HCT116 (cell line): ENCODE data around the gene LY86. TPM values are rescaled to one million over a fixed set of nuclear protein-coding genes. Genes with fewer than 3 reads are reported as not detected.

Source experiments
- ATAC-seq: fragments of 200-7000 bp; cut with Tn5 transposase; 2 replicates; pipeline ENCODE4 v1.9.1; 2020; ENCODE audit warnings: mild to moderate bottlenecking, moderate library complexity
- BruUV-seq: library from RNA; stranded (reverse); fragments of 400-500 nt; replicated peaks from 2 replicates; lab custom pipeline; 2021; lab: Mats Ljungman, UMichigan
- CTCF ChIA-PET: fragments of 300-600 bp; sonication (Branson Sonifier 250); formaldehyde crosslinking; loops from one replicate; lab custom pipeline; 2021; ENCODE audit warnings: antibody characterized with exemption; lab: Charles Lee
- POLR2A ChIA-PET: fragments of 300-600, 350-600 bp; sonication (Branson Sonifier 250); formaldehyde crosslinking; loops from one replicate; lab custom pipeline; 2021; ENCODE audit warnings: antibody characterized with exemption; lab: Charles Lee
- RAD21 ChIA-PET, 2 experiments: fragments of 300-600 bp; sonication (Branson Sonifier 250); formaldehyde crosslinking; loops; one replicate each; lab custom pipeline; 2023; ENCODE audit warnings: low total read pairs in 2 of 2; ENCODE audit not compliant: uncharacterized antibody in 2 of 2, unreplicated experiment in 2 of 2, low non-redundant PET in 1 of 2; lab: Charles Lee
- DNase-seq: peaks from one replicate; pipeline ENCODE4 v3.0.0-alpha.2; 2010; ENCODE audit warnings: low read depth, low spot score
- H2AFZ ChIP-seq: fragments of 200-600 bp; shearing (Covaris generic), sonication (generic); 2 replicates; pipeline ENCODE4 v1.6.1; 2017; ENCODE audit warnings: low read depth, mixed run types, mixed read lengths, antibody characterized with exemption, low read length; ENCODE audit not compliant: poor library complexity, severe bottlenecking
- H3K27ac ChIP-seq: 2 replicates; pipeline ENCODE4 v1.5.1; 2012; ENCODE audit warnings: low read depth, low read length
- H3K27me3 ChIP-seq: fragments of 200-600 bp; sonication (generic); 2 replicates; pipeline ENCODE4 v1.6.1; 2016; ENCODE audit warnings: mixed run types, low read length, mixed read lengths; ENCODE audit not compliant: insufficient read depth
- H3K36me3 ChIP-seq, 2 experiments: fragments of 200-500 bp in 1 of 2; fragments of 200-600 bp in 1 of 2; sonication (Bioruptor generic) in 1 of 2; sonication (generic) in 1 of 2; 2 replicates each; pipeline versions ENCODE4 v1.5.1 to v1.6.1; 2014 to 2016; ENCODE audit warnings: low read length in 2 of 2, inconsistent platforms in 1 of 2, mixed read lengths in 1 of 2, mixed run types in 1 of 2; ENCODE audit not compliant: insufficient read depth in 2 of 2, control insufficient read depth in 1 of 2
- H3K4me1 ChIP-seq, 2 experiments: fragments of 200-600 bp in 1 of 2; sonication (generic) in 1 of 2; 2 replicates each; pipeline versions ENCODE4 v1.5.1 to v1.6.1; 2012 to 2017; ENCODE audit warnings: low read length in 2 of 2, inconsistent platforms in 1 of 2, mild to moderate bottlenecking in 1 of 2, mixed read lengths in 1 of 2, mixed run types in 1 of 2, moderate library complexity in 1 of 2; ENCODE audit not compliant: insufficient read depth in 2 of 2, control insufficient read depth in 1 of 2
- H3K4me2 ChIP-seq: fragments of 200-600 bp; sonication (generic); 2 replicates; pipeline ENCODE4 v1.6.1; 2017; ENCODE audit warnings: mixed run types, low read length, mixed read lengths
- H3K4me3 ChIP-seq, 2 experiments: fragments of 200-600 bp in 1 of 2; sonication (generic) in 1 of 2; replicated peaks in 1 of 2; 2 replicates each; pipeline ENCODE4 v1.5.1; 2011 to 2016; ENCODE audit warnings: low read length in 2 of 2, control low read depth in 1 of 2, low read depth in 1 of 2, mild to moderate bottlenecking in 1 of 2, mixed read lengths in 1 of 2, mixed run types in 1 of 2
- H3K79me2 ChIP-seq: fragments of 200-600 bp; sonication (generic); 2 replicates; pipeline ENCODE4 v1.6.1; 2017; ENCODE audit warnings: mild to moderate bottlenecking, mixed run types, low read length, moderate library complexity, mixed read lengths; ENCODE audit not compliant: insufficient read depth
- H3K9ac ChIP-seq: fragments of 200-600 bp; sonication (generic); 2 replicates; pipeline ENCODE4 v1.6.1; 2016; ENCODE audit warnings: low read length, mixed read lengths
- H3K9me2 ChIP-seq: fragments of 200-600 bp; sonication (generic), shearing (Covaris generic); 2 replicates; pipeline ENCODE4 v1.6.1; 2017; ENCODE audit warnings: mixed run types, mild to moderate bottlenecking, moderate library complexity; ENCODE audit not compliant: insufficient read depth
- H3K9me3 ChIP-seq, 2 experiments: fragments of 200-500 bp in 1 of 2; fragments of 200-600 bp in 1 of 2; sonication (Bioruptor generic) in 1 of 2; sonication (generic) in 1 of 2; 2 replicates each; pipeline ENCODE4 v1.6.1; 2014 to 2017; ENCODE audit warnings: low read length in 2 of 2, mixed read lengths in 2 of 2, inconsistent platforms in 1 of 2, low read depth in 1 of 2, mild to moderate bottlenecking in 1 of 2, mixed run types in 1 of 2, moderate library complexity in 1 of 2; ENCODE audit not compliant: control insufficient read depth in 1 of 2, insufficient read depth in 1 of 2
- H4K20me1 ChIP-seq: fragments of 200-600 bp; sonication (generic), shearing (Covaris generic); 2 replicates; pipeline ENCODE4 v1.6.1; 2017; ENCODE audit warnings: mixed run types, mild to moderate bottlenecking, moderate library complexity; ENCODE audit not compliant: insufficient read depth
- CTCF ChIP-seq, 3 experiments: fragments of 200-600 bp in 1 of 3; sonication (generic) in 1 of 3; IDR thresholded peaks in 2 of 3; conservative IDR thresholded peaks in 1 of 3; 2 replicates each; pipeline ENCODE4 v1.5.1; 2012 to 2017; ENCODE audit warnings: low read depth in 2 of 3, low read length in 2 of 3, antibody characterized with exemption in 1 of 3, borderline replicate concordance in 1 of 3, control low read depth in 1 of 3, mild to moderate bottlenecking in 1 of 3, mixed read lengths in 1 of 3, mixed run types in 1 of 3, moderate library complexity in 1 of 3; ENCODE audit not compliant: insufficient read depth in 1 of 3
- REST ChIP-seq: IDR thresholded peaks from 2 replicates; pipeline ENCODE4 v1.6.1; 2012; ENCODE audit warnings: low read depth
- intact Hi-C: fragments of 100-400 bp; cut with micrococcal nuclease; formaldehyde crosslinking; loops from 2 replicates; pipeline ENCODE4 v1.10.0; 2022
- total RNA-seq: library from RNA; stranded (reverse); gene quantifications from one replicate; pipeline ENCODE4 v1.2.1, GENCODE V29; 2021; ENCODE audit not compliant: unreplicated experiment

LY86 gene
- total RNA-seq, 1 experiment from 2014 or later = not detected

- Histone ChIP-seq H3K36me3 (no peaks in the 10 kb centered on the region), H3K4me2 (no peak overlapping the region), H3K27me3 (peaks cover 46% of the 10 kb centered on the region), H3K9me3 (no peaks in the 10 kb centered on the region), H2AFZ (no peak overlapping the region), H3K4me3 (no peak overlapping the region), H3K27ac (no peak overlapping the region), H3K4me1 (no peaks in the 10 kb centered on the region), H3K9ac (no peak overlapping the region), H3K79me2 (no peaks in the 10 kb centered on the region), H4K20me1 (no peaks in the 10 kb centered on the region), H3K9me2 (no peaks in the 10 kb centered on the region)
- ChIA-PET POLR2A (no interaction called here), RAD21 (no interaction called here), CTCF (interaction anchor here (2.9 kb wide), 1 partner anchor 11 kb away, joined by 19 read pairs; no protein-coding TSS in a partner anchor)
- no TSS peak for BruUV-seq
- DNase-seq = no peak
- TF ChIP-seq REST (no peak), CTCF (IDR thresholded peaks at IDR 0.05 in 2 of 3, conservative IDR thresholded peaks at IDR 0.05 in 1 of 3; ENCODE audit: borderline replicate concordance in 1 of 3, insufficient read depth in 1 of 3, low read depth in 2 of 3, low read length in 2 of 3) (no peak)
- intact Hi-C loops = loop anchor here (10.0 kb wide), 1 partner anchor 1057 kb away; no protein-coding TSS in a partner anchor
- ATAC-seq = no peak
These were observed 30.6 kb upstream of the LY86 start for GRCh38 chr6:6557886-6558285.
